GM19239 (cell line): Measurements from ENCODE around the gene CTRB1.

Experiments used
- DNase-seq: peaks from one replicate; pipeline ENCODE4 v3.0.0; 2011; ENCODE audit warnings: low spot score; ENCODE audit not compliant: insufficient read length
- FAIRE-seq: peaks from 2 replicates; lab custom pipeline; 2011; peaks lifted over from hg19 to GRCh38; lab: Jason Lieb, UNC

CTRB1 gene

GRCh38 chr16:75251280-75252048 lies 32.7 kb downstream of the CTRB1 start, which contains the start of gene BCAR1:
TSS of gene BCAR1 (minus strand) at chr16:75251624. CDS start at chr16:75251482, 142 bp downstream.
- DNase-seq (peak; percentile 91), FAIRE-seq (no peak)

DNA sequence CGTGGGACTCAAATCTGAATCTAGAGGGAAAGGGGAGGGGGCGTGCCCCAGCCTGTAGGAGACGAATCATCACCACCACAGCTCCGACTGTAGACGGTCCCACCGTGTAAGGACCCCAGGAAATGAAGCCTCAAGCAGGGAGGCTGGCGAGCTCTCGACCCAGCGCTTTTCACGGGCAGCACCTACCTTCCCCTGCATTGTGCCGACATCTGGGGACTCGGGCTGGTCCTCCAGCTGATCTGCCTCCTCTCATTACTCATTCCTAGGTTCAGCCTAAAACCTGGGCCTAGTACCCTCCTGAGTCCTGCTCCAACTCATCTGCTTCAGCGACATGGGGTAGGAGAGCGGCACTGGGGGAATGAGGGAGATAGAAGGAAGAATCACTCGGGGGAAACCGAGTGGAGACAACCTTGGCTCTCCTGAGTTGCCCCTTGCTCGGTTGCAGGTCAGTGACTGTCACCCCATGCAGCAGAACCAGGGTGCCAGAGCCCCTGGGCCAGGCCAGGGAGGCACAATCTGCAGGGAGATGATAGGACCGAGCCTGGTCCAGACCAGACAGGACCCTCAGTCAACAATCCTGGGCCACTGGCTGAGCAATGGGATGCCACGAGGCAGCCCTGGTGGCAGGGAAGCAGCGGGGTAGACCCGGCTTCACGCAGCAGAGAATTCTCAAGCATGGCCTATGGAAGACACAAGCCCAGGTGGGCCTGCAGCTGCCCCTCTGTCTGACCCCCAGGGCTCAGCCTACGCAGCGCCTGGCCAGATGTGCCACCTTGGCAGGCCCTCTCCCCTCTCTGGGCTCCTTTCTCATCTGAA lies 33.5 kb downstream of the CTRB1 start:
- DNase-seq: no peak
- FAIRE-seq: no peak

- FAIRE-seq: no peak
- DNase-seq: no peak
Measured at GRCh38 chr16:75252946-75253911, 34.4 kb downstream of the CTRB1 start.

- DNase-seq (no peak), FAIRE-seq (no peak)
Measured at GRCh38 chr16:75254359-75254837, 35.6 kb downstream of the CTRB1 start.

- DNase-seq (no peak), FAIRE-seq (no peak)
Measured at GRCh38 chr16:75256059-75256571, 37.3 kb downstream of the CTRB1 start.

- DNase-seq (no peak), FAIRE-seq (no peak)
Measured at GRCh38 chr16:75256696-75257343, 38.0 kb downstream of the CTRB1 start.

- DNase-seq (no peak), FAIRE-seq (no peak)
Measured at GRCh38 chr16:75257886-75258806, 39.4 kb downstream of the CTRB1 start.

DNA sequence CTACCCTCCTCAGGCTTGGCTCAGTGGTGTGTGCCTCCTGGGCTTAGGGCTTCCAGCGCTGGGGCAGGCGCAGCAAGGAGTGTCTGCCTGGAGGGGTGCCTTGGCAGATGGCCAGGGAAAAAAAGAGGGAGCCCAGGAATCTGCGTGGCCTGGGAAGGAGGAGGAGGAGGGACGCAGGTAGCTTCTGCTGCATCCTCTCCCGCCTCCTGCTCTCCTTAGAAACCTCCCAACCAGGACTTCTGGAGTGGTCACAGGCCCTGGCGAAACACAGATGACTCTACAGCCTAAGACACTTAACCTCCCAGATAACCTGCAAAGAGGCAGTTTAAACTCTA lies 40.0 kb downstream of the CTRB1 start:
- FAIRE-seq (no peak), DNase-seq (no peak)

DNA sequence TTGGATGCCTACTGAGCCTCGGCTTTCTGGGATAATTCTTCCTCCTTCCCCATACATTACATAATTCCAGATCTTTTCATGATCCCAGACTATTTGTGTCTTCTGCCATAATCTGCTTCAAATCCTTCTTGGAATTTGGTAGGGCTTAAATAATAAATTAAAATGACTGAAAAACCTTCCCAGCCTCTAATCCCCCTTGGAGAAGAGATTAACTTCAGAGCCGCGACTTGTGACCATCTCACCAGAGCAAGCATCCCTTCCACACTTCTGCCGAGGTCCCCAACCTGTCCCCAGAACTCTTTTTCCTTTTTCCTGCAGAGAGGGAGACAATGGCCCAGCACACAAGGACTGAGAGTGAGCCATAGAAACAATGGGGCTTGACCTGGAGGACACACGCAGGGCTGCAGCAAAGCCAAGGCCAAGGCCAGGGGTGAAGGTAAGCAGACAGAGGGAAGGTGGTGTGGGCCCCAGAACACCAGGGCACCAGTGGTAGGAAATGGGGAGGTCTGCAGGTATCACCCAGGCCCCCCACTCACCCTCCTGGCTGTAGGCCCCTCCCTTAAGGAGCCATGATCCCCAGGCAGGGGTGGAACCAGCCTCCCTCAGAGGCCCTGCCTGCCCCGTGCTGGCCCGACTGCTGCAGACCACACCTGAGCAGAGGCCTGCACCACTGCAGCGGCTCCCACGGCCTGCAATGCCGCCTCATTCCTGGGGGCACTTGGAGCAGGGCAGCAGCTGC lies 42.2 kb downstream of the CTRB1 start:
- DNase-seq (no peak), FAIRE-seq (no peak)

DNA sequence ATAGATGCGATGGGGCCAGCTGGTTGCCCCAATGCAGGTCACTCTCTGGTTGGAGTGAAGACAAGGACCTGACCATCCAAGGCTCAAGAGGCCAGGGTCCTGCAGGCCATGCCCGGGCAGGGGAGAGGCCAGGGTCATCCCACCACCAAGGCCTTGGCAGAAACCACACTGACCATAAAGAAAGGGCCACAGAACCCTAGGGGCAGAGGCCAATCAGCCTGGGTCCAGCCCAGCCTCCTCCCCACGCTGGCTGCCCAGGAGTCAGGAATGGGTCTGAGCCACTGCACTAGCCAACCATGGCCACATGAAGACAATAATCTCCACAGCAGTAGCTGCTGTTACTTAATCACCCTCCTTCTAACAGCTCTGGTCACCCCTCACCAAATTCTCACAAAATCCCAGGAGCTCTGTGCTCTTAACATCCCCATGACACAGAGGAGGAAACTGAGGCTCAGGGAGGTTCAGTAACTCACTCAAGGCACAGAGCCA lies 42.8 kb downstream of the CTRB1 start:
- DNase-seq (no peak), FAIRE-seq (no peak)

DNA sequence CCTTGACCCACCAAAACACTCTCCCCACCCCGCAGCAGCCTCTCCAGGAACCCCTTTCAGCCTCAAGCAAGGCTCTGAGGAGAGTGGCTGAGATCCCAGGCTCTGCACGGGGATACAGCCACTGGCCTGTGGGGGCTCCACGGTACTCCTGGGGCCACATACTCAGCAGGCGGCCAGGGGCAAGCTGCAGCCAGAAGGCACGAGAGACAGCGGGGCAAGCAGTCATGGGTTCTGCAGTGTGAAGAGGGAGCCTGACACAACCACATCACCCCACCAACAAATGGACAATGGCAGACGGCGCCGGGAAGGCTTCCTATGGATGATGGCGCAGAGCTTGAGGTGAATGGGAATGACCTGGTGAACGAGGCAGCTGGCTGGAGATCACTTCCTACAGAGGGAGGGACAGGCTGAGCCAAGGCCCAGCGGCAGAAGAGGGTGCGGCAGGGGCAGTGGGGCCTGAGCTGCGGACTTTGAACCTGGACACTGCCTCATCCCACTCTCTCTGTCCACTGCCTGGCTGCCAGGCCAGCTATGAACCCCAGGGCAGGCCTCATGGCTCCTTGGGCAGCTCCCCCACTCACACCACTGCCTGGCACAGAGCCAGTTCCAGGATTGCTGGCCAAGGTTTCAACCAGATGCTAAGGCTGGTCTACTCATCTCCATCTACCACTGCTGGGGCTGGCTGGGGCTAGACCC lies 43.5 kb downstream of the CTRB1 start:
- DNase-seq (no peak), FAIRE-seq (no peak)

DNA sequence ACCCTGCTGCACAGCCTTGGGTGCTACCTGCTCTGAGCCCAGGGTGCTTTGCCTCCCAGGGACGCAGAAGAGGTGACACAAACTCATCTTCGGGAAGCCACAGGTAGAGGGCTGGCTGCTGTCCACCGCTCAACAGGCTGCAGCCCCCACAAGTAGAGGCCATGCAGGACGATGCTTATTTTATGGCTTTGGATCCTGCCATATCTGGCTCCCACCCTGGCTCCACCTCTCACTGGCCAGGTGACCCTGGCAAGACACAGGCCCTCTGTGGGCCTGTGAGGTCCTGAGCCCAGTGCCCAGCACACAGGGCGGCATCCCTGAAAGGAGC lies 44.0 kb downstream of the CTRB1 start:
- FAIRE-seq (no peak), DNase-seq (no peak)

- no peak for FAIRE-seq
Measured at GRCh38 chr16:75263291-75263962, 44.6 kb downstream of the CTRB1 start.

GRCh38 chr16:75263963-75264445 lies 45.2 kb downstream of the CTRB1 start:
- no peak for FAIRE-seq

More at GRCh38 chr16:75263291-75263962, 44.6 kb downstream of the CTRB1 start:
- DNase-seq: no peak

GRCh38 chr16:75264457-75264998 lies 45.7 kb downstream of the CTRB1 start:
- DNase-seq (no peak), FAIRE-seq (no peak)

More at GRCh38 chr16:75263963-75264445, 45.2 kb downstream of the CTRB1 start:
- no peak for DNase-seq
